ENCODE data around the gene ZNF333.

ZNF333 gene

DNA sequence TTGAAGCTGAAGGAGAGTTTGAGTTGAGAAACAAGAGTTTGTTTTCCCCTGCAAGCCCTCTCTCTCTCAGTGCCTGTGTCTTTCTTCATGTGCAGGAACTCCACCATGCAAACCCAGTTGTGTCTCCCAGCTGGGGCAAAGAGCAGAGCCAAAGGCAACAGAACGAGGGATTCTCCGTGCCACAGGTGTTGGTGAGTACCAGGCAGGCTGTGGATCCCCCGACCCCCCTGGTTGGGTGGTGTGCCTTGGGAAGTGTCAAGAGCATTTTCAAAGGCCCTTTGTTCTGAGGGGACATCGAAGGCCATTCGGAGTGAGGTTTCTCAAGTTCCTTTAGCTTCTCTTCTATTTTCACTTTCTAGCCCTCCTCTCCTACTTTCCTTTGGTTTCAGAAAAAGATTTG lies 5.6 kb downstream of the ZNF333 start:
- H3K4me3 ChIP-seq (ENCODE audit: low read length), result no peak overlapping the region
- DNase-seq (ENCODE audit: low read depth), result no peak
- TF ChIP-seq, protein P1, sequence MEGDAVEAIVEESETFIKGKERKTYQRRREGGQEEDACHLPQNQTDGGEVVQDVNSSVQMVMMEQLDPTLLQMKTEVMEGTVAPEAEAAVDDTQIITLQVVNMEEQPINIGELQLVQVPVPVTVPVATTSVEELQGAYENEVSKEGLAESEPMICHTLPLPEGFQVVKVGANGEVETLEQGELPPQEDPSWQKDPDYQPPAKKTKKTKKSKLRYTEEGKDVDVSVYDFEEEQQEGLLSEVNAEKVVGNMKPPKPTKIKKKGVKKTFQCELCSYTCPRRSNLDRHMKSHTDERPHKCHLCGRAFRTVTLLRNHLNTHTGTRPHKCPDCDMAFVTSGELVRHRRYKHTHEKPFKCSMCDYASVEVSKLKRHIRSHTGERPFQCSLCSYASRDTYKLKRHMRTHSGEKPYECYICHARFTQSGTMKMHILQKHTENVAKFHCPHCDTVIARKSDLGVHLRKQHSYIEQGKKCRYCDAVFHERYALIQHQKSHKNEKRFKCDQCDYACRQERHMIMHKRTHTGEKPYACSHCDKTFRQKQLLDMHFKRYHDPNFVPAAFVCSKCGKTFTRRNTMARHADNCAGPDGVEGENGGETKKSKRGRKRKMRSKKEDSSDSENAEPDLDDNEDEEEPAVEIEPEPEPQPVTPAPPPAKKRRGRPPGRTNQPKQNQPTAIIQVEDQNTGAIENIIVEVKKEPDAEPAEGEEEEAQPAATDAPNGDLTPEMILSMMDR (conservative IDR thresholded peaks at IDR 0.05; ENCODE audit: low read depth, low read length), result no peak

DNA sequence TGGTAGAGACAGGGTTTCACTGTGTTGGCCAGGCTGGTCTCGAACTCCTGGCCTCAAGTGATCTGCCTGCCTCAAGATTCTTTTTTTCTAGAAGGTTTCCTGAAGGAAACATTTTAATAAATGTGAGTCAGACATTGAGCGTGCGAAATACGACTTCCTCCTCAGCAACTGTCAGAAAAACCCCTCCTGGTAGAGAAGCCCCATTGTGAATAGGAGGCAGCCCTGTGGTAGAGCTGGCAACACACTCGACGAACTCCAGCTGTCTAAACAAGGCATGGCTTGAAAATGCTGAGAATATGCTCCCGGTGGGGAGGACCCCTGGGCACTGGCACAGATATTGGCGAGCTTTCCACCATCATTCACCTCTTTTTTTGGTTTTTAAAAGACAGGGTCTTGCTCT lies 9.8 kb downstream of the ZNF333 start:
- TF ChIP-seq, protein P1 (conservative IDR thresholded peaks at IDR 0.05; ENCODE audit: low read depth, low read length), result no peak
- DNase-seq (ENCODE audit: low read depth), result no peak
- no peak overlapping the region for H3K4me3 ChIP-seq (ENCODE audit: low read length)

DNA sequence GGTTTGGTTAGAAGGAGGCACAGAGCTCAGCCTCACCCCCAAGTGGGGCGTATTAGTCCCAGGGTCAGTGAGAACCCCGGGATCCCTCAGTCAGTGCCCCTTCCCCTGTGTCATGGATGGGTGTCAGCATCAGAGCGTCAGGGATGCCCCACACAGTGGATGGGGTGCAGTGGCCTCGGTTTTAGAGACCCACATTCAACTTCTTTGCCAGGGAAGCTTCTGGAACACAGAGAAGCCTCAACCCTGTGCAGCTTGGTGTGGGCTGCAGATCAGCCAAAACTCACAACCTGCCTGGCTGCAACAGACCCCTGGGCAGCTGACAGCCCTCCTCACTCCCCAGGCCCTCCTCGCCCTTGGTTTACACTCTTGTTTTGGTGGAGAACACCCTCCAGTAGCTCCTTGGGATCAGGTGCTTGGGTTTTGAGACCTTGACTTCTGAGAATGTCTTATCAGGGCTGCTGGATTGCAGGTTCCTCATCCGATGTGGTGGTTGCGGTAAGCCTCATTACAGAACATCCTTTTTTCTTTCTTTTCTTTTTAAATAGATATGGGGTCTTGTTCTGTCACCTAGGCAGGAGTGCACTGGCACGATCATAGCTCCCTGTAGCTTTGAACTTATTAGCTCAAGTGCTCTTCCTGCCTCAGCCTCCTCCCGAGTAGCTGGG lies 11.0 kb downstream of the ZNF333 start:
- TF ChIP-seq, protein P1 (conservative IDR thresholded peaks at IDR 0.05; ENCODE audit: low read depth, low read length), result no peak
- DNase-seq (ENCODE audit: low read depth), result no peak
- H3K4me3 ChIP-seq (ENCODE audit: low read length), result no peak overlapping the region

DNA sequence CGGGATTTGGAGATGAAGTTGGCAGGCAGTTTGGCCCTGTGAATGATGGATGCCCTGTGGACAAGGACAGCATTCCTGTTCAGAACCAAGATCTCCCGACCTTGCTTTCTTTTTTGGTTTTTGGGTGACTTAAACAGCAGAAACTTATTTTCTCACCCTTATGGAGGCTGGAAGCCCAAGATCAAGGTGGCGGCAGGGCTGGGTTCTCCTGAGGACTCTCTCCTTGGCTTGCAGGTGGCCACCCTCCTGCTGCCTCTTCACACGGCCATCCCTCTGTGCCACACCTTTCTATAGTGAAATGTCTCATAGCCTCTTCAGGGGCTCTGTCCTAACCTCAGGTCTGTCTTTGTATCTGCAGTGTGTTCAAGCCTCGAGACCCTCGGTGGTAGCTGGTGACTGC lies 14.0 kb downstream of the ZNF333 start:
- TF ChIP-seq, protein P1 (conservative IDR thresholded peaks at IDR 0.05; ENCODE audit: low read depth, low read length), result no peak
- no peak overlapping the region for H3K4me3 ChIP-seq (ENCODE audit: low read length)
- no peak for DNase-seq (ENCODE audit: low read depth)

DNA sequence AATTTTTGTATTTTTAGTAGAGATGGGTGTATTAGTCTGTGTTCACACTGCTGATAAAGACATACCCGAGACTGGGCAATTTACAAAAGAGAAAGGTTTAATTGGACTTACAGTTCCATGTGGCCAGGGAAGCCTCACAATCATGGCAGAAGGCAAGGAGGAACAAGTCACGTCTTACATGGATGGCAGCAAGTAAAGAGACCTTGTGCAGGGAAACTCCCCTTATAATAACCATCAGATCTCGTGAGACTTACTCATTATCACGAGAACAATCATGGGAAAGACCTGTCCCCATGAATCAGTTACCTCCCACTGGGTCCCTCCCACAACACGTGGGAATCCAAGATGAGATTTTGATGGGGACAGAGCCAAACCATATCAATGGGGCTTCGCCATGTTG lies 14.6 kb downstream of the ZNF333 start:
- DNase-seq (ENCODE audit: low read depth), result no peak
- no peak overlapping the region for H3K4me3 ChIP-seq (ENCODE audit: low read length)
- TF ChIP-seq, protein P1 (conservative IDR thresholded peaks at IDR 0.05; ENCODE audit: low read depth, low read length), result no peak

DNA sequence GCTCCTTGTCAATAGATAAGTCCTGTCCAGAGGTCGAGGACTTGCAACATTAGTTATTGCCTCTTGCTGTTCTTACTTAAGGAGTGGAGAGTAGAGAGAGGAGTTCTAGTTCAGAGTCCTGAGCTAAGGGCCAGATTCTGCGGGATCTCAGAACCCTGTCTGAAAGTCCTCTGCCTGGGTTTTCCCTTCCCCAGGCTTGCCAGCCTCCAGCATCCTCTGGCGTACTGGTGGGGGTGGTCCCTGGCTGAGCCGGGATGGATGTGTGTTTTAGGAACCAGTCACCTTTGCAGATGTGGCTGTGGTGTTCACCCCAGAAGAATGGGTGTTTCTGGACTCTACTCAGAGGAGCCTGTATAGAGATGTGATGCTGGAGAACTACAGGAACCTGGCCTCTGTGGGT lies 26.0 kb downstream of the ZNF333 start:
- TF ChIP-seq, protein P1 (conservative IDR thresholded peaks at IDR 0.05; ENCODE audit: low read depth, low read length), result no peak
- DNase-seq (ENCODE audit: low read depth), result no peak
- H3K4me3 ChIP-seq (ENCODE audit: low read length), result no peak overlapping the region

DNA sequence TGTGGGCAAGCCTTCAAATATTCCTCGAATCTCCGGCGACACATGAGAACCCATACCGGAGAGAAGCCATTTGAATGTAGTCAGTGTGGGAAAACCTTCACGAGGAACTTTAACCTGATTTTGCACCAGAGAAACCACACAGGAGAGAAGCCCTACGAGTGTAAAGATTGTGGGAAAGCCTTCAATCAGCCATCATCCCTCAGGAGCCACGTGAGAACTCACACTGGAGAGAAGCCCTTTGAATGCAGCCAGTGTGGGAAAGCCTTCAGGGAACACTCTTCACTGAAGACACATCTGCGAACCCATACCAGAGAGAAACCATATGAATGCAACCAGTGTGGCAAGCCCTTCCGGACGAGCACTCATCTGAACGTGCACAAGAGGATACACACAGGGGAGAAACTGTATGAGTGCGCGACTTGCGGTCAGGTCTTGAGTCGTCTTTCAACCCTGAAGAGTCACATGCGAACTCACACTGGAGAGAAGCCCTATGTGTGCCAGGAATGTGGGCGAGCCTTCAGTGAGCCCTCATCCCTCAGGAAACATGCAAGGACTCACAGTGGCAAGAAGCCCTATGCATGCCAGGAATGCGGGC lies 28.8 kb downstream of the ZNF333 start:
- H3K4me3 ChIP-seq (ENCODE audit: low read length), result no peak overlapping the region
- TF ChIP-seq, protein P1 (conservative IDR thresholded peaks at IDR 0.05; ENCODE audit: low read depth, low read length), result no peak
- no peak for DNase-seq (ENCODE audit: low read depth)

All from retinal pigment epithelial cell (primary cell).